Measurements from ENCODE around the gene MAGI1.

Gene MAGI1

DNA sequence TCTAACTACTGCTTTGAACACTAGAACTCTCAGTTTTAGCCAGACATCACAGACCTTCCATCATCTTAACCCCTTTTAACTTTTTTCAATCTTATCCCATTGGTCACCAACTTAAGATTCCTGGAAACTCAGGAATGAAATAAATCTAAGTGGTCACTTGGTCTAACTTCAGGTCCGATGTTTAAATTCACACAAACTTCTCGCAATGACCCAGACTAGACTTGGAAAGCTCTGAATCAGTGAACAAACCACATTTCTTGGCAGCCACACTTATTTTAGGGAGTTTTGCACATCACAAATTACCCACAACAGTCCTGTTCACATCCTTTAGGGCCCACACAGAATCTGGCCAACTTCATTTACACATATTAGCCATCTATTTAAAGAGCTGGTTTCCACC lies 118.9 kb downstream of the MAGI1 start:
- no peak for DNase-seq (ENCODE audit: extremely low spot score)
- TF ChIP-seq CTCF (IDR thresholded peaks at IDR 0.05; ENCODE audit: control extremely low read depth, extremely low read depth, low read depth, missing control alignments): no peak
- ChIA-PET CTCF (interaction anchor here (0.7 to 1.6 kb wide), 3 partner anchors 10 to 57 kb away, joined by 3 to 4 read pairs (median 3); no protein-coding TSS in a partner anchor), POLR2A (no interaction called here)

DNA sequence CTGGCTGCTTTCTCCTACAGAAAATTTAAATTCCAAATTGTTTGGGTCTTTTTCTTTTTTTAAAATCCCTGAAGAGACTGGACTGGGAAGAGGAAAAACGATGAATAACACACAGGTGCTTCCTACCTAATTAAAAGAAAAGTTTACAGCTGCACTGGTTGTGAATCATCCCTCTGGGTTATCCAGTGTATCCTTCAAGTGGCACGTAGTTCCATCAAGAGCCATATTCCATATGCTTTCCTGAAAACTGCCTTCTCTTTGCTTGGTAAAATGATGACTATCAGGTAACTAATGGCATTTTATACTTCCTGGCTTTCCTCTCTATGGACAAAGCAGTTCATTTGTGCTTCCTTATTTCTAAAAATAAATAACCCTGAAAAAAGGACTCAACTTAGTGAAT lies 123.2 kb downstream of the MAGI1 start:
- no peak for TF ChIP-seq CTCF (IDR thresholded peaks at IDR 0.05; ENCODE audit: control extremely low read depth, extremely low read depth, low read depth, missing control alignments)
- ChIA-PET POLR2A (no interaction called here), CTCF (interaction anchor here (0.6 to 2.2 kb wide), 7 partner anchors 8 to 132 kb away, joined by 3 to 8 read pairs (median 5); no protein-coding TSS in a partner anchor)
- no peak for DNase-seq (ENCODE audit: extremely low spot score)

DNA sequence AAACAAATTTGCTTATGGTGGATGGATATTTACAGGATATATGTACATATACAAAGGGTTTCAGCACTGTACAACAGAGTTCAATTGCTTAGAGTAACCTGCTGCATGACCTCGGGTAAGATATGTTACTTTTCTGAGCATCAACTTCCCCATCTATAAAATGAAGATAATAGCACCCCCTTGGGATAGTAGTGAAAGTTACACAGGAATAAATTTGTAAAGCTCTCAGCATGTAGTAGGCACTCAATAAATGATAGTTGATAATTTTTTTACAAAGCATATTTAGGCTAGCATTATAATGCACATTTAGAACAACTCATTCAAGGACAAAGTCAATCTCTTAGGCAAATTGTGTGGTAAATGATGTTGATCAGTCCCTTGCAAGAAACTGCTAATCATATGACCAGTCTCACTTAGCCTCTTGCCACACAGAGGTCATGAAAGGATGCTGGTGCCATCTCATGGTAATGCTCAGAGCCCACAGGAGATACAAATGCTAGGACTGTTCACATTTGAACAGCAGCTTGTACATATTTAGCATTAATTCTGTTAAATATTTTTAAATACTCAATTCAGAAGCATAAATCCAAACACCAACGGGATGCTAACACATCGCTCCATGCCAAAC lies 123.9 kb downstream of the MAGI1 start:
- POLR2A ChIA-PET: no interaction called here
- DNase-seq (ENCODE audit: extremely low spot score): no peak
- CTCF ChIA-PET: interaction anchor here (0.6 to 2.2 kb wide), 11 partner anchors 9 to 183 kb away, joined by 3 to 8 read pairs (median 4); no protein-coding TSS in a partner anchor
- TF ChIP-seq CTCF (IDR thresholded peaks at IDR 0.05; ENCODE audit: control extremely low read depth, extremely low read depth, low read depth, missing control alignments): peak; percentile 19

DNA sequence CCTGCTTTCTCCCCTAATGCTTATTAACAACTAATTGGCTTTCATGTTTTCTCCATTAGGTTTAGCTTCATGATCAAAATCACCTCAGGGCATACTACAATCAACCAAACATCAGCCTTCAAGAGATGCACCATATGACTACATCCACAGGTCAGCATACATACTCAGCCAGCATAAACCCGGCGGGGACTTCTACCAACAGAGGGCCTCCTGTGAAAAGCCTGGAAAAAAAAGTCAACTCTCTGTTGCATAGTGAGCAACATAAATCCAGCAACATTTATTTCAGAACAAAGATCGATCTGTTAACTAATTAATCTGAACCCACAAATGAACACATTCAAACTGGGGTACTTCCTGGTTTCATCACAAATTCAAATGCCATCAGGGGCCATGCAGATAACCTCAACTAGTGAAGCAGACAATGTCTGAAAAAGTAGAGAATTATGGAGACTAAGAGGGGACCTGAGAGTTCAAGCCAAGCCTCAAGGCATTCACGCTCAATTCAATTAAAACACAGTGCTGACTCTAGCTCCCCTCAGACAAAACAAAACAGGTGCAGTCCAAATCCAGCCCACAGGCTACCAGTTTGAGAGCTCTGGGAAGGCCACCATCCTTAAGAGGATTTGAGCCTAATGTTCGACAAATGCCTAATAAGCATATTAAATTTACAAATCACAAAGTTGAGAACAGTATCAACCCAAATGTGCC lies 124.5 kb downstream of the MAGI1 start:
- DNase-seq (ENCODE audit: extremely low spot score): no peak
- TF ChIP-seq CTCF (IDR thresholded peaks at IDR 0.05; ENCODE audit: control extremely low read depth, extremely low read depth, low read depth, missing control alignments): no peak
- ChIA-PET CTCF (interaction anchor here (0.7 to 2.2 kb wide), 12 partner anchors 9 to 182 kb away, joined by 3 to 8 read pairs (median 4); no protein-coding TSS in a partner anchor), POLR2A (no interaction called here)

- POLR2A ChIA-PET: no interaction called here
- no peak for TF ChIP-seq CTCF (IDR thresholded peaks at IDR 0.05; ENCODE audit: control extremely low read depth, extremely low read depth, low read depth, missing control alignments)
- DNase-seq (ENCODE audit: extremely low spot score): no peak
- CTCF ChIA-PET: interaction anchor here (1.2 to 1.5 kb wide), 3 partner anchors 10 to 121 kb away, joined by 3 to 4 read pairs (median 3); no protein-coding TSS in a partner anchor
These were observed 126.1 kb downstream of the MAGI1 start for GRCh38 chr3:65912647-65913046.

- DNase-seq (ENCODE audit: extremely low spot score): no peak
- TF ChIP-seq CTCF (IDR thresholded peaks at IDR 0.05; ENCODE audit: control extremely low read depth, extremely low read depth, low read depth, missing control alignments): no peak
- POLR2A ChIA-PET: no interaction called here
- CTCF ChIA-PET: interaction anchor here (1.1 to 1.5 kb wide), 4 partner anchors 10 to 61 kb away, joined by 3 read pairs; no protein-coding TSS in a partner anchor
These were observed 130.1 kb downstream of the MAGI1 start for GRCh38 chr3:65908588-65908987.

All from GM10248 (cell line).